Vagina (tissue), 2 donors: ENCODE results near the gene MIOS.

Experiments
- POLR2A ChIP-seq, 2 donors: fragments of 450-650 bp; IDR thresholded peaks; one replicate each; pipeline ENCODE4 v1.6.1; 2017; ENCODE audit warnings: antibody characterized with exemption in 2 of 2, mild to moderate bottlenecking in 2 of 2, moderate library complexity in 2 of 2
- POLR2AphosphoS5 ChIP-seq, 2 donors: sonication (generic); formaldehyde crosslinking; IDR thresholded peaks; one replicate each; pipeline ENCODE4 v1.9.0; 2017; ENCODE audit warnings: antibody characterized with exemption in 2 of 2, mild to moderate bottlenecking in 2 of 2, low read depth in 1 of 2; ENCODE audit not compliant: insufficient read depth in 1 of 2
- TF ChIP-seq, protein P1 (sequence below), 3 experiments: fragments of 450-650 bp in 2 of 3; fragments of 200-600 bp in 1 of 3; sonication (generic) in 1 of 3; IDR thresholded peaks; one replicate each; pipeline ENCODE4 v1.5.1; 2017 to 2019; ENCODE audit warnings: antibody characterized with exemption in 3 of 3, mild to moderate bottlenecking in 2 of 3, moderate library complexity in 2 of 3

DNA sequence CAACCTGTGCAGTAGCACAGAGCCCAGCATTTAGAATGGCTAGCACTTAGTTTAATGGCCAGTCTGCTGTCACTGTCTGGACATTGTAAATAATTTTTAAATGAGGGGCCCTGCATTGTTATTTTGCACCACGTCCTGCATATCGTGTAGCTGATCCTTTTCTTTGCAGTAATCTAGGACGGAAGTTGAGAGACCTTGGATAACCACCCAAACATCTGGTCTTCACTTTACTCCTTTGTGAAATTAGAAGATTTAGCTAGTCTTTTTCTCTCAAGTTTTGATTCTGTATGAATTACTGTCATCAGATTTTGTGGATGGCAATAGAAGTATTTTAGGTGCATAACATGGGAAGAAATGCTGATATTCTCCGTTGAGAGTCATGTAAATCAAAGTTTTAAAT, 1.9 kb downstream of the MIOS start:
- TF ChIP-seq, protein P1, sequence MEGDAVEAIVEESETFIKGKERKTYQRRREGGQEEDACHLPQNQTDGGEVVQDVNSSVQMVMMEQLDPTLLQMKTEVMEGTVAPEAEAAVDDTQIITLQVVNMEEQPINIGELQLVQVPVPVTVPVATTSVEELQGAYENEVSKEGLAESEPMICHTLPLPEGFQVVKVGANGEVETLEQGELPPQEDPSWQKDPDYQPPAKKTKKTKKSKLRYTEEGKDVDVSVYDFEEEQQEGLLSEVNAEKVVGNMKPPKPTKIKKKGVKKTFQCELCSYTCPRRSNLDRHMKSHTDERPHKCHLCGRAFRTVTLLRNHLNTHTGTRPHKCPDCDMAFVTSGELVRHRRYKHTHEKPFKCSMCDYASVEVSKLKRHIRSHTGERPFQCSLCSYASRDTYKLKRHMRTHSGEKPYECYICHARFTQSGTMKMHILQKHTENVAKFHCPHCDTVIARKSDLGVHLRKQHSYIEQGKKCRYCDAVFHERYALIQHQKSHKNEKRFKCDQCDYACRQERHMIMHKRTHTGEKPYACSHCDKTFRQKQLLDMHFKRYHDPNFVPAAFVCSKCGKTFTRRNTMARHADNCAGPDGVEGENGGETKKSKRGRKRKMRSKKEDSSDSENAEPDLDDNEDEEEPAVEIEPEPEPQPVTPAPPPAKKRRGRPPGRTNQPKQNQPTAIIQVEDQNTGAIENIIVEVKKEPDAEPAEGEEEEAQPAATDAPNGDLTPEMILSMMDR (IDR thresholded peaks at IDR 0.05): no peak
- no peak for TF ChIP-seq POLR2AphosphoS5 (IDR thresholded peaks at IDR 0.05; ENCODE audit: insufficient read depth in 1 of 2, low read depth in 1 of 2)
- no peak for TF ChIP-seq POLR2A (IDR thresholded peaks at IDR 0.05)
